ENCODE data around the gene IFNAR1. TPM values are rescaled to one million over a fixed set of nuclear protein-coding genes. Genes with fewer than 3 reads are reported as not detected.

IFNAR1 gene
- total and polyA plus RNA-seq, 2 of the 8 experiments (the other 6 are each of a cell fraction or from before 2014, with no cell fraction given): 3.1 to 17.1 TPM

GRCh38 chr21:33309778-33310177 lies 15.0 kb upstream of the IFNAR1 start:
- no peak for FAIRE-seq
- Histone ChIP-seq H3K56ac (replicated peaks; ENCODE audit: insufficient read length, low read depth, low read length) (no peak overlapping the region), H3K23ac (ENCODE audit: insufficient read length) (no peak overlapping the region), H2BK120ac (replicated peaks; ENCODE audit: low read depth, low read length) (no peak overlapping the region), H3K79me1 (ENCODE audit: low read depth, low read length) (no peaks in the 10 kb centered on the region), H2BK20ac (ENCODE audit: low read length) (no peak overlapping the region), H3K79me2 (ENCODE audit: control insufficient read depth in 1 of 2, insufficient read depth in 2 of 2, low read length in 2 of 2) (no peaks in the 10 kb centered on the region), H4K8ac (ENCODE audit: extremely low read depth, insufficient read depth, low read length) (no peak overlapping the region), H3K4me1 (replicated peaks in 1 of 4; ENCODE audit: control insufficient read depth in 3 of 4, insufficient read depth in 4 of 4, low read length in 3 of 4) (no peaks in the 10 kb centered on the region), H3K4ac (replicated peaks; ENCODE audit: insufficient read length, low read depth, low read length) (no peak overlapping the region), H2AFZ (ENCODE audit: low read length) (no peak overlapping the region), H3K18ac (ENCODE audit: extremely low read depth, low read length) (no peak overlapping the region), H2BK15ac (ENCODE audit: low read length) (no peak overlapping the region), H3K27ac (ENCODE audit: low read depth, low read length) (no peak overlapping the region), H2BK5ac (ENCODE audit: low read depth, low read length) (no peak overlapping the region), H4K91ac (replicated peaks; ENCODE audit: insufficient read length, low read length) (no peak overlapping the region), H3K23me2 (ENCODE audit: low read depth, low read length) (no peaks in the 10 kb centered on the region), H3K14ac (ENCODE audit: insufficient read length) (no peak overlapping the region), H2AK5ac (ENCODE audit: low read depth, low read length) (no peak overlapping the region), H4K20me1 (replicated peaks in 1 of 2; ENCODE audit: control insufficient read depth in 1 of 2, insufficient read depth in 2 of 2, low read length in 2 of 2) (no peaks in the 10 kb centered on the region), H4K5ac (ENCODE audit: insufficient read length, low read depth, low read length) (no peak overlapping the region), H3K9me3 (ENCODE audit: insufficient read depth in 2 of 2, low read depth in 1 of 2, low read length in 1 of 2) (no peaks in the 10 kb centered on the region), H3K36me3 (ENCODE audit: control insufficient read depth in 2 of 4, insufficient read depth in 4 of 4, low read length in 3 of 4) (no peaks in the 10 kb centered on the region), H3K27me3 (replicated peaks in 1 of 4; ENCODE audit: control insufficient read depth in 3 of 4, extremely low read depth in 1 of 4, insufficient read depth in 3 of 4, low read length in 3 of 4) (no peaks in the 10 kb centered on the region), H3K9ac (replicated peaks in 1 of 4; ENCODE audit: extremely low read depth in 1 of 4, low read depth in 3 of 4, low read length in 3 of 4) (no peak overlapping the region), H3K4me2 (ENCODE audit: insufficient read depth in 1 of 2, low read depth in 2 of 2, low read length in 2 of 2) (no peak overlapping the region), H2BK12ac (ENCODE audit: low read depth, low read length) (no peak overlapping the region), H3K4me3 (ENCODE audit: extremely low read depth in 1 of 4, insufficient read depth in 2 of 4, low read depth in 3 of 4, low read length in 4 of 4) (no peak overlapping the region)
- TF ChIP-seq JUND (IDR thresholded peaks at IDR 0.05; ENCODE audit: low read length) (no peak), FOSL1 (IDR thresholded peaks at IDR 0.05; ENCODE audit: insufficient read depth, low read depth, low read length) (no peak), RXRA (IDR thresholded peaks at IDR 0.05; ENCODE audit: insufficient read depth, low read depth, low read length) (no peak), SIRT6 (IDR thresholded peaks at IDR 0.05; ENCODE audit: low read length) (no peak), RBBP5 (IDR thresholded peaks at IDR 0.05; ENCODE audit: borderline replicate concordance, low read depth, low read length) (no peak), CHD1 (IDR thresholded peaks at IDR 0.05; ENCODE audit: low read depth, low read length) (no peak), E2F6 (IDR thresholded peaks at IDR 0.05) (no peak)
- 94% methylated on average over 1 of the region's 1 CpG; no CpG with 5 or more reads in 1 of the 2 experiments for WGBS, 2 experiments (ENCODE audit: extremely low coverage in 1 of 2, insufficient coverage in 1 of 2, insufficient read length in 1 of 2, insufficient replicate concordance in 2 of 2, low coverage in 1 of 2, low lambda C conversion rate in 2 of 2, missing lambda C conversion rate in 1 of 2)
- no peak for DNase-seq (ENCODE audit: low read depth in 1 of 2, low spot score in 2 of 2)
- ChIA-PET CTCF (ENCODE audit: partially characterized antibody) (interaction anchor here (0.6 kb wide), 1 partner anchor 509 kb away, joined by 3 read pairs; no protein-coding TSS in a partner anchor), POLR2A (ENCODE audit: partially characterized antibody) (interaction anchor here (1.1 kb wide), 1 partner anchor 10 kb away, joined by 3 read pairs; no protein-coding TSS in a partner anchor)
